Dendritic cell treated with granulocyte-macrophage colony-stimulating factor and Interleukin-4, amounts not matched to agents 40 ng/mL and 50 ng/mL, for 4 days (primary cell): Measurements from ENCODE around the gene CCDC172.

Experiments
- H3K27ac Mint-ChIP-seq: one replicate; pipeline ENCODE4 v1.8.0; 2022; ENCODE audit warnings: mild to moderate bottlenecking, mixed read lengths
- H3K27me3 Mint-ChIP-seq: one replicate; pipeline ENCODE4 v1.8.0; 2022; ENCODE audit warnings: mild to moderate bottlenecking, mixed read lengths
- H3K36me3 Mint-ChIP-seq: one replicate; pipeline ENCODE4 v1.8.0; 2022; ENCODE audit warnings: low read depth, mixed read lengths
- H3K4me1 Mint-ChIP-seq: one replicate; pipeline ENCODE4 v1.8.0; 2022; ENCODE audit warnings: low read depth, mixed read lengths
- H3K4me3 Mint-ChIP-seq: one replicate; pipeline ENCODE4 v1.8.0; 2022; ENCODE audit warnings: mild to moderate bottlenecking, moderate library complexity, mixed read lengths
- H3K9me3 Mint-ChIP-seq: one replicate; pipeline ENCODE4 v1.8.0; 2022; ENCODE audit warnings: mixed read lengths
- intact Hi-C: fragments of 100-400 bp; cut with micrococcal nuclease; formaldehyde crosslinking; loops from one replicate; pipeline ENCODE4 v1.15.0; 2022

CCDC172 gene

DNA sequence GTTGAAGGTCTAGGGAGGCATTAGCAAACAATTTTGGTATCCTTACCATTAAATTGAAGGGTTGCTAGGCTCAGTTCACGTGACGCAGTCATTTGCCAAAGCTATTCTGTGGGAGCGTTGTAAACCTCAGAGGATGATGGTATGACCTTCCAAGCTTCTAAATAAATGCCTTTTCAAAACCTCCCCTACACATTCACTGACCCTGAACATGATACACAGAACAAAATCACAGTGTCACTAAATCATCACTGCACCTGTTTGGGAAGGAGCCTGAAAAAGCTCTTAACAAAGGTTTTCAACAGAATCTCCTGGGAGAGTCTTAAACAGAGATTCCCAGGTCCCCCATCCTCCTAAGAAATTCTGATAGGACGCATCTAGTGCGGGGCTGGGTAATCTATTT lies 13.2 kb upstream of the CCDC172 start:
- Mint-ChIP-seq H3K36me3 (no peaks in the 10 kb centered on the region), H3K4me3 (no peak overlapping the region), H3K27ac (no peak overlapping the region), H3K9me3 (no peaks in the 10 kb centered on the region), H3K4me1 (no peaks in the 10 kb centered on the region), H3K27me3 (no peaks in the 10 kb centered on the region)
- intact Hi-C loops = no loop called here

DNA sequence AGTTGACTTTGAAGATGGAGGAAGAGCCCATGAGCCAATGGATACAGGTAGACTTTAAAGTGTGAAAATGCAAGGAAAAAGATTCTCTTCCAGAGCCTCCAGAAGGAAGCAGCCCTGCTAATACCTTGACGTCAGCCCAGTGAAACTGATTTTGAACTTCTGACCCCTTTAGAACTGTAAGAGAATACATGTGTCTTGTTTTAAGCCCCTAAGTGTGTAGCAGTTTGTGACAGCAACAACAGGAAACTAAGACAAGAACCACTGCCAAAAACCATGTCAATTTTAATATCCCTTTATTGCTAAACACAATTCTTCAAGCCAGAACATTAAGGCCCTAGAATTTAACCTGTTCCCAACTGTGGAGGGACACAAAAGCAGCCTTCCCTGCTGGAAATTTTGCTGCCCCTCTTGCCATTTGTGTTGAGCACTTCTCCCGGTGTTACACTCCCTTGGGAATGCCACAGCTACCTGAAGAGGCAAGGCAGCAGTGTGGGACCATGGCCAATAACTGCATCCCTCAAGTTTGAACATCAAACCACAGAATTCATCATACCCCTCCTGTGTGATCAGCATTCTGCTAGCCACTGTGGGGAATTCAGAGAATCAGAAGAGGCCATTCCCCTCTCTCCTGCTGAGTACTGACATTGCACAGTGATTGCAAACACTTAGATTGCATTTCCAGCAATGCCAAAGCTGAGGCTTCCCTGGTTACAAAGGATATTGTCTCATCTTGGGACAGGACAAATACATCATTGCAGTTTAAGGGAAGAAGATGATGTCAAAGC lies 12.3 kb upstream of the CCDC172 start:
- Mint-ChIP-seq H3K4me1 (no peaks in the 10 kb centered on the region), H3K27me3 (no peaks in the 10 kb centered on the region), H3K27ac (no peak overlapping the region), H3K4me3 (no peak overlapping the region), H3K9me3 (no peaks in the 10 kb centered on the region), H3K36me3 (no peaks in the 10 kb centered on the region)
- intact Hi-C loops = no loop called here

DNA sequence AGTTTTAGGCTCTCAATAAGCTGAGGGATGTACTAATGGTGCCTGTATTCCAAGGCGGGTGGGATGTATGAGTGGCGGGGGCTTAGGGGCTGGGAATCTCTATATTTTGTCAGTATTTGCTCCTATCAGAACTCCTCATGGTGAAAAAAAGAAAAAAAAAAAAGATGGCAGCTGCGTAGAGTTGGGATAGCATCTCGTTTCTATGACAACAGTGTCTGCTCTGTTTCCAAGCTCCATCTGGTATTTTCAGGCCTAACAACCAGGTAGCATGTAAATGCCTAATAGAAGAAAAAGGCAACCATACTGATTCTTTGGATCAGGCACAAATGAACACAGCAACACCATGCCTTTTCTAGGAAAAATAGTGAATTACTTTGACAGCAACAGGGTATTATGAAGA lies 11.7 kb upstream of the CCDC172 start:
- H3K27me3 Mint-ChIP-seq = no peaks in the 10 kb centered on the region
- no peaks in the 10 kb centered on the region for H3K9me3 Mint-ChIP-seq
- H3K4me3 Mint-ChIP-seq = no peak overlapping the region
- intact Hi-C loops = no loop called here
- H3K27ac Mint-ChIP-seq = no peak overlapping the region
- H3K4me1 Mint-ChIP-seq = no peaks in the 10 kb centered on the region
- H3K36me3 Mint-ChIP-seq = no peaks in the 10 kb centered on the region

DNA sequence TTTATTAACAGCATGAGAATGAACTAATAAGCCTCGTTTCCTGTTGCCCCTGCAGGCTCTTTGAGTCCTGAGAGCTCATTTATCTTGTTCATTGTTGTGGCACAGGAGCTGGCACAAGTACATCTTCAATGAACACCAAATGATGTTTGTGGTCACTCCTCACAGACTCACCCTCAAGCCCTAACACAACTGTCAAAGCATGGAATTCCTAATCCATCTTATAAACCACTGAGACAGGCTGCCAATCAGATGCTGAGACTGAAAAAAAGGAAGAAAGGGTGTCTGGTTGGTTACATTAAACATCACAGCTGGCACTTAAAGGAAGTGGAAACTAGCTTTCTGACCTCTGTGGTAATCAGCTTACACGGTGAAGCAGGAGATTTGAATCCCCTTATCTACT lies 7.7 kb upstream of the CCDC172 start:
- Mint-ChIP-seq H3K4me3 (no peak overlapping the region), H3K36me3 (no peaks in the 10 kb centered on the region), H3K27me3 (no peaks in the 10 kb centered on the region), H3K4me1 (no peaks in the 10 kb centered on the region), H3K27ac (no peak overlapping the region), H3K9me3 (no peaks in the 10 kb centered on the region)
- intact Hi-C loops = no loop called here

DNA sequence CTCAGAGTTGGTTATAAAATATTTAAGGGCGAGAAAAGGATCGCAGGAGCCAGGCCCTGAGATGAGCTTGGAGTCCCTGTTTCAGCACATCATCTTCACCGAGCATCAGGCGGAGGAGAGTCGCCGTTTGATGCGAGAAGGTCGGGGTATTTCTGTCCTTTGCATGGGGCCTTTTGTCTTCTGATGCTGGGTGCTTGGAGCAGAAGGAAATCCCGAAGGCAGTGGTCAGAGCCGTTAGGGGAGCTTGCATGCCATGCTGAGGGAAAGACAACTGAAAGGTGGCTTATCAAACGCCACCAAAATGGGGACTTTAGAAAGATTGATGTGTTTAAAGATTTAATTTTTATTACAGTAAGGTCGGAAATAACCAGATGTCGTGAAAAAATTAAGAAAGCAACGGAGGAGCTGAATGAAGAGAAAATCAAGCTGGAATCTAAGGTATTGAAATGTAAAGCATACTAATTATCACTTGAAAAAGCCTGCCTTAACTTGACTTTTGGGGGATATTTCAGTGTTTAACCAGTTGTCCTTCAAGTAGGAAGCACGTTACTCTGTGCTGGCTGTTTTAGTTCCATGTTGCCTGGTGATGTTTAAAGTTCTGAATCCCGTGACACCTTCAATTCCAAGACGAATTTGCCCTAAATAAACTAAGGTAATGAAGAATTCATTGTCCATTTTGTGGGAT lies 845 bp downstream of the CCDC172 start:
- Mint-ChIP-seq H3K9me3 (no peaks in the 10 kb centered on the region), H3K36me3 (no peaks in the 10 kb centered on the region), H3K4me3 (no peak overlapping the region), H3K4me1 (no peaks in the 10 kb centered on the region), H3K27me3 (peaks cover 4% of the 10 kb centered on the region), H3K27ac (no peak overlapping the region)
- intact Hi-C loops = no loop called here

DNA sequence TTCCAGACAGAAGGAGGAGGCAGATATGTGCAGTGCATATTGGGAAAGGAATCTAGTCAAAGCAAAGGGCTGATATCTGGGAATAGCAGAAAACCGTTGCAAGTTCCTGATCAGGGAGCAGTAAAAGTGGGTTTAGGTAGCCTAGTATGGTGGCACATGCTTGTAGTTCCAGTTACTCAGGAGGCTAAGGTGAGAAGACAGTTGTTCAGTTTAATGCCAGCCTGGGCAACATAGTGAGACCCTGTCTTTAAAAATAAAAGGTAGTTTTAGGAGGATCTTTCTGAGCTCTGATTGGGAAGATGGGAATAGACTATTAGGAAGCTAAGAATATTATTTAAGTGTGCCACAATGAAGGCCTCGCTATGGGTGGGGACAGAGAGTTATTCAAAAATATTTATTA lies 1.7 kb downstream of the CCDC172 start:
- no peaks in the 10 kb centered on the region for H3K36me3 Mint-ChIP-seq
- intact Hi-C loops = no loop called here
- H3K9me3 Mint-ChIP-seq = no peaks in the 10 kb centered on the region
- peaks cover 4% of the 10 kb centered on the region for H3K27me3 Mint-ChIP-seq
- no peak overlapping the region for H3K27ac Mint-ChIP-seq
- H3K4me3 Mint-ChIP-seq = no peak overlapping the region
- H3K4me1 Mint-ChIP-seq = no peaks in the 10 kb centered on the region

DNA sequence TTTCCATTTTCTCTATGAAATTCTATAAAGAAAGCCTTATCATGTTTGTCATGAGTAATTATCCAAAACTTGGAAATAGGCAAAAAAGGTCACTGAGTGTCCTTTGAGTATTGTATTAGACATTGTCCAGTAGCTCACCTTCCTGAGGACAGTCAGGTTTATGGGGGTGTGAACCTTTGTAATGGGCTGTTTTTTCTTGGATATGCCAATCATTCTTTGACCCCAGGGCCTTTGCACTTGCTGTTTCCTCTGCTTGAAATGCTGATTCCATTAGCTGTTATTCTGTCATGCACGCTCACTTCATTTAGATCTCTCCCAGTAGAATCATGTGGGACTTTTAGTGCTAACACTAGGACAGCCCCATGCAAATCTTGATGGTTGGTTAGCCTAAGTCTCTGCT lies 4.9 kb downstream of the CCDC172 start:
- Mint-ChIP-seq H3K9me3 (no peaks in the 10 kb centered on the region), H3K27ac (no peak overlapping the region), H3K4me1 (no peaks in the 10 kb centered on the region), H3K27me3 (peaks cover 4% of the 10 kb centered on the region), H3K36me3 (no peaks in the 10 kb centered on the region), H3K4me3 (no peak overlapping the region)
- intact Hi-C loops = no loop called here

DNA sequence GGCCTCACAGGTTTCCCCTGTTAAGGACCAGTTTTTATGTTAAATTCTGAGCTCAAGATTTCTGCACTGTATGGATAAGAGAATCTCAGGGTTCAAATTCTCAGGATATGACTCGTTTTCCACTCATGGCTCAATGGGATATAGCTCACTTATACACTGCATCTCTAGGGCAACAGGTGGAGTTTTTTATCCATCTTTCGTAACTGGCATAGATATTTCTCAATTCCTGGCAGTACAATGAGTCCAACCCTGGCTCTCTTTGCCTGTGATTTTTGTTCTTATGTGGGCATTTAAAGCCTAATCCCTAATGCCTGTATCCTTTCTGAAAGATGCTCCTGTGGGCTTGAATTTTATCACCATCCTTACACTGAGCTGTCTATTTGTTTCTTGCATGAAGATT lies 7.6 kb downstream of the CCDC172 start:
- intact Hi-C loops = no loop called here
- no peaks in the 10 kb centered on the region for H3K27me3 Mint-ChIP-seq
- no peak overlapping the region for H3K4me3 Mint-ChIP-seq
- no peaks in the 10 kb centered on the region for H3K4me1 Mint-ChIP-seq
- H3K9me3 Mint-ChIP-seq = no peaks in the 10 kb centered on the region
- no peak overlapping the region for H3K27ac Mint-ChIP-seq
- no peaks in the 10 kb centered on the region for H3K36me3 Mint-ChIP-seq

DNA sequence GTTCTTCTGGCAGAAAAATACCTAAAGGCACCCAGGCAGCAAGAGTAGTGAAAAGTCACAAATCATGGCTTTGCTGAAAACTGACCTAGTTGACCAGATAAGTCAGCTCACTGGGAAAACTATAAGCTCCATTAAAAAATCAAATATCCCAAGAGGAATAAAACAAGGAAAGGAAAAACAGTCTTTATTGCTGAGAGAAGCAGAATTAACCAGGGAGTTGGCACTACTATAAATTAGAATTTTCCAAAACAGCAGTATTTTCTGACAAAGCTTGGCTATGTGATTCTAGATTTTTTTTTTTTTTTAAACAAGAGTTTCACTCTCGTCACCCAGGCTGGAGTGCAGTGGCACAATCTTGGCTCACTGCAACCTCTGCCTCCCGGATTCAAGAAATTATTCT lies 12.6 kb downstream of the CCDC172 start:
- no peaks in the 10 kb centered on the region for H3K36me3 Mint-ChIP-seq
- no peaks in the 10 kb centered on the region for H3K4me1 Mint-ChIP-seq
- intact Hi-C loops = no loop called here
- H3K4me3 Mint-ChIP-seq = no peak overlapping the region
- H3K27me3 Mint-ChIP-seq = no peaks in the 10 kb centered on the region
- H3K27ac Mint-ChIP-seq = no peak overlapping the region
- no peaks in the 10 kb centered on the region for H3K9me3 Mint-ChIP-seq

DNA sequence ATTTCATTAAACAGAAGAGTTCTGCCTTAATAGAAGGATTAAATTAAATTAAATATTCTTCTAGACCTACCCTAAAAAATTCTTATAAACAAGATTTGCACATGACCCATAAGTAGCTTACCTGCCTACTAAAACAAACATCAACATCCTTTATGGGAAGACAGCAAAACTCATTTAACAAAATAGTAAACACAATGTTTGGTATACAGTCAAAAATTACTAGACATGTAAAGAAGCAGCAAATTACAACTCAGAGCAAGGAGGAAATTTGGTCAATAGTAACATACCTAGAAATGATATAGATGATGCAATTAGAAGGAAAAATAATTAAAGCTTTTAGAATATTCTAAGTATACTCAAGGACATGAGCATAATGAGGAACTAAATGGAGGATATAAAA lies 27.9 kb downstream of the CCDC172 start:
- H3K4me1 Mint-ChIP-seq = no peaks in the 10 kb centered on the region
- no peak overlapping the region for H3K4me3 Mint-ChIP-seq
- intact Hi-C loops = no loop called here
- H3K27ac Mint-ChIP-seq = no peak overlapping the region
- H3K27me3 Mint-ChIP-seq = no peaks in the 10 kb centered on the region
- H3K9me3 Mint-ChIP-seq = no peaks in the 10 kb centered on the region
- H3K36me3 Mint-ChIP-seq = no peaks in the 10 kb centered on the region

DNA sequence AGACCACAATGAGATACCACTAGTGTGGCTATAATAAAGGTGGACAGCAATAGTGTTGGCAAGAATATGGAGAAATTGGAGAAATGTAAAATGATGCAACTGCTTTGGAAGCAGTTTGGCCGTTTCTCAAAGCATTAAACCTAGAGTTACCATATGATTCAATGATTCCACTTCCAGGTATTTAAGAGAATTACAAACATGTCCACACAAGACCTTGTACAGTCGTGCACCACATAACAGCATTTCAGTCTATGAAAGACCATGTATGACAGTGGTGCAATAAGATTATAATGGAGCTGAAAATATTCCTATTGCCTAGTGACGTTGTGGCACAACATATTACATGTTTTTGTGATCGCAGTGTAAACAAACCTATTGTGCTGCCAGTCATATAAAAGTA lies 29.6 kb downstream of the CCDC172 start:
- H3K27ac Mint-ChIP-seq = no peak overlapping the region
- intact Hi-C loops = no loop called here
- H3K9me3 Mint-ChIP-seq = no peaks in the 10 kb centered on the region
- H3K4me1 Mint-ChIP-seq = no peaks in the 10 kb centered on the region
- no peaks in the 10 kb centered on the region for H3K36me3 Mint-ChIP-seq
- no peak overlapping the region for H3K4me3 Mint-ChIP-seq
- H3K27me3 Mint-ChIP-seq = no peaks in the 10 kb centered on the region

DNA sequence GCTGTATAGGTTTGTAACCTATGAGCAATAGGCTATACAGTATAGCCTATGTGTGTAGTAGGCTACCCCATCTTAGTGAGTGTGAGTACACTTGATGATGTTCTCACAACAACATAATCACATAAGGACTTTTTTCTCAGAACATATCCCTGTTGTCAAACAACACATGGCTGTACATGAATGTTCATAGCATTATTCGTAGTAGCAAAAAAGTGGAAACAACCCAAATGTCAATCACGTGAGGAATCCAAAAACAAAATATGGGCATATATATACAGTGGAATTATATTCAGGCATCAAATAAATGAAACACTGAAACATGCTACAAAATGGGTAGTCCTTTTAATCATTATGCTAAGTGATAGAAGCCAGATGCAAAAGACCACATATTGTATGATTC lies 31.1 kb downstream of the CCDC172 start:
- H3K27me3 Mint-ChIP-seq = no peaks in the 10 kb centered on the region
- H3K27ac Mint-ChIP-seq = no peak overlapping the region
- H3K4me3 Mint-ChIP-seq = no peak overlapping the region
- intact Hi-C loops = no loop called here
- H3K9me3 Mint-ChIP-seq = no peaks in the 10 kb centered on the region
- H3K4me1 Mint-ChIP-seq = no peaks in the 10 kb centered on the region
- H3K36me3 Mint-ChIP-seq = no peaks in the 10 kb centered on the region

DNA sequence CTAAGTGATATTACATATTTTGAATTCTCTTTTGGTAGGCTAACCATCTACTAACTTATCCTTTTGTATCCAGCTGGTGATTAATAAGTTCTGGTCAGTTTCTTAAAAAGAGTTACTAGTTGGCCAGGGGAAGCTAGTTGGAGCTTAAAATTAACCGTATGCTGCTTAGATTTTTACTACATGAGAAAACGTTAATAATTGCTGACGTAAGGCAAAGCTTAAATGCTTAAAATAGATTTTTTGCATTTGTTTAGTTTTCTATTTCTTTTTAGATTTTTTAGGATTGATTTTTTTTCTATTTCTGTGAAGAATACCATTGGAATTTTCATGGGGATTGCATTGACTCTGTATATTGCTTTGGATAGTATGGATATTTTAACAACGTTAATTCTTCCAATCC lies 32.6 kb downstream of the CCDC172 start:
- no peaks in the 10 kb centered on the region for H3K9me3 Mint-ChIP-seq

DNA sequence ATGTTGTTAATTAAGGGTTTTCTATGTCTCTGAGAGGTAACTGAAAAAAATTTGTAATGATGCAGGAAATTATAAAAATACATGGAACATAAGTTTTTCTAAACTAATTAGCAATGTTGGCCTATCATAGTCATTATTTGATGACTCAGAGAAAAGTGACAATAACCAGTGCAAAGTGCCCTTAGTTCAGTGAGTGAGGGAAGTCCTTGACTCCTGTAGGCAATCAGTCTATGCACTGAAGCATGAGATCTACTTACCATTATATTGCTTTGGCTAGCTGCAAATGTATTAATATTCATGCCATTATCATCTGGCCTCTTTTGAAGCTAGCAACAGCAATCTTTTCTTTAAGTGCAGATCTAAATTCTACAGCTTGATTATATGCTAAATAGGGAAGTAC lies 40.6 kb downstream of the CCDC172 start:
- no peaks in the 10 kb centered on the region for H3K36me3 Mint-ChIP-seq
- H3K9me3 Mint-ChIP-seq = no peaks in the 10 kb centered on the region
- H3K4me3 Mint-ChIP-seq = no peak overlapping the region
- intact Hi-C loops = no loop called here
- H3K27me3 Mint-ChIP-seq = no peaks in the 10 kb centered on the region
- H3K27ac Mint-ChIP-seq = no peak overlapping the region
- H3K4me1 Mint-ChIP-seq = no peaks in the 10 kb centered on the region

More for the DNA sequence above, 32.6 kb downstream of the CCDC172 start:
- Mint-ChIP-seq H3K36me3 (no peaks in the 10 kb centered on the region), H3K4me1 (no peaks in the 10 kb centered on the region), H3K27me3 (no peaks in the 10 kb centered on the region), H3K4me3 (no peak overlapping the region), H3K27ac (no peak overlapping the region)
- intact Hi-C loops = no loop called here

DNA sequence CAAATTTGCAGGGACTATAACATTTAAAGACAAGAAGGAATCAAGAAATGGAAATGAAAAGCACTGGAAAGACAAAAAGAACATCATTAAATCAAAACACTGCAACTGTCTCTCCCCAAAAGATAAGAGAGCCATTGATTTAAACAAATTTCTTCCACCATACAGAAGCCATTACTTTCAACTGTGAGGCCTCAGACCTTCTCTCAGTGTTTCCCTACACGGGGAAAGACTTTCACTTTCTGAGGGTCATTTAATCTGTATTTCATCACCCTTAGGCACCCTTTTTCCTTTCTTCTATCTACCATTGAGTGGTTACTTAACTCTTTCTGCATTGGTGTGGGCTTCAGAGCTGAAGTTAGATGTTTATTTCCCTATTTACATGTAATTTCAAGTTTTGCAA lies 47.5 kb downstream of the CCDC172 start:
- Mint-ChIP-seq H3K9me3 (no peaks in the 10 kb centered on the region), H3K4me1 (no peaks in the 10 kb centered on the region), H3K27me3 (no peaks in the 10 kb centered on the region), H3K4me3 (no peak overlapping the region), H3K27ac (no peak overlapping the region), H3K36me3 (no peaks in the 10 kb centered on the region)
- intact Hi-C loops = no loop called here
